Renal cortical epithelial cell (primary cell): ENCODE measurements around the gene ITGB6. TPM values are rescaled to one million over a fixed set of nuclear protein-coding genes. Genes with fewer than 3 reads are reported as not detected.

Source experiments
- DNase-seq: peaks from one replicate; pipeline ENCODE4 v3.0.0-alpha.2; 2011; ENCODE audit warnings: low read depth
- total RNA-seq: library from RNA; depleted of rRNA; stranded (reverse); fragments of >200 nt; gene quantifications from 2 replicates; pipeline ENCODE4 v1.2.3, GENCODE V29; 2014

ITGB6 gene
- total RNA-seq, result 259 and 383 TPM in 2 replicates

GRCh38 chr2:160199683-160200389, at the start of gene ITGB6:
Gene ITGB6 (minus strand): TSS chr2:160200272. CDS start chr2:160200063, 209 bp downstream.
- DNase-seq, result peak; percentile 60

GRCh38 chr2:160247296-160248035, 47.4 kb upstream of the ITGB6 start:
- no peak for DNase-seq

- peak; percentile 78 for DNase-seq
Measured at GRCh38 chr2:160246356-160246755, 46.3 kb upstream of the ITGB6 start.

GRCh38 chr2:160245614-160246155, 45.6 kb upstream of the ITGB6 start:
- peak; percentile 98 for DNase-seq

GRCh38 chr2:160242893-160243564, 43.0 kb upstream of the ITGB6 start:
- peak; percentile 49 for DNase-seq

GRCh38 chr2:160241251-160242137, 41.4 kb upstream of the ITGB6 start:
- DNase-seq, result peak; percentile 97

GRCh38 chr2:160239436-160239835, 39.4 kb upstream of the ITGB6 start:
- no peak for DNase-seq

GRCh38 chr2:160238392-160238791, 38.3 kb upstream of the ITGB6 start:
- no peak for DNase-seq

GRCh38 chr2:160232905-160233475, 32.9 kb upstream of the ITGB6 start:
- no peak for DNase-seq

- peak; percentile 79 for DNase-seq
Measured at GRCh38 chr2:160229591-160229990, 29.5 kb upstream of the ITGB6 start.

GRCh38 chr2:160228141-160228917, 28.3 kb upstream of the ITGB6 start:
- DNase-seq, result peak; percentile 99

- DNase-seq, result peak; percentile 92
Measured at GRCh38 chr2:160227293-160227915, 27.3 kb upstream of the ITGB6 start.

- no peak for DNase-seq
Measured at GRCh38 chr2:160226367-160226766, 26.3 kb upstream of the ITGB6 start.

GRCh38 chr2:160225722-160226121, 25.6 kb upstream of the ITGB6 start:
- DNase-seq, result peak; percentile 70

- no peak for DNase-seq
Measured at GRCh38 chr2:160224507-160224906, 24.4 kb upstream of the ITGB6 start.

GRCh38 chr2:160224060-160224459, 24.0 kb upstream of the ITGB6 start:
- peak; percentile 100 for DNase-seq

GRCh38 chr2:160223560-160223959, 23.5 kb upstream of the ITGB6 start:
- DNase-seq, result no peak

- no peak for DNase-seq
Measured at GRCh38 chr2:160222546-160223283, 22.6 kb upstream of the ITGB6 start.
